Inflammatory macrophage (primary cell): ENCODE data around the gene PIP5K1C.
"Not testable (repeated sequence)": the region's sequence is repeated elsewhere in the genome, so short reads cannot be mapped to it uniquely, and the experiment has no call there.

Source experiments
- DNase-seq, 2 donors: peaks; one replicate each; pipeline ENCODE4 v3.0.0-alpha.2; 2020 to 2022

PIP5K1C gene

GRCh38 chr19:3586707-3587346 is 113.4 kb downstream of the PIP5K1C start:
- DNase-seq = no peak

GRCh38 chr19:3586127-3586626 is 114.1 kb downstream of the PIP5K1C start:
- peak in 1 of 2 donors; percentile 16 for DNase-seq

GRCh38 chr19:3585301-3586126 is 114.8 kb downstream of the PIP5K1C start, which contains the start of gene GIPC3:
GIPC3 (plus strand) TSS chr19:3585478; CDS start chr19:3585598, 120 bp downstream.
- no peak for DNase-seq

GRCh38 chr19:3584036-3584802 is 116.0 kb downstream of the PIP5K1C start:
- not testable (repeated sequence) for DNase-seq

- DNase-seq = not testable (repeated sequence)
These were observed 118.5 kb downstream of the PIP5K1C start for GRCh38 chr19:3581792-3582191.
